GM13977 (cell line): ENCODE results near the gene OGFRL1.

Experiments
- DNase-seq: peaks from one replicate; pipeline ENCODE4 v3.0.0; 2012; ENCODE audit warnings: low spot score
- CTCF ChIP-seq: IDR thresholded peaks from 2 replicates; pipeline ENCODE4 v1.5.1; 2012; ENCODE audit warnings: mild to moderate bottlenecking, control low read depth; ENCODE audit not compliant: insufficient read depth; ENCODE audit errors: extremely low read depth, missing control alignments
- in situ Hi-C: fragments of 300-500 bp; cut with MboI; formaldehyde crosslinking; loops from one replicate; pipeline ENCODE4 v1.12.0; 2022; ENCODE audit warnings: low sequenced_read_pairs, low pct_unique_long_range_greater_than_20kb, mixed read lengths, inconsistent platforms; ENCODE audit not compliant: unreplicated experiment

Gene OGFRL1

GRCh38 chr6:71250099-71250602 lies 38.5 kb upstream of the OGFRL1 start:
- no peak for TF ChIP-seq CTCF
- DNase-seq, result no peak
- in situ Hi-C loops, result no loop called here

- in situ Hi-C loops, result no loop called here
- DNase-seq, result no peak
- no peak for TF ChIP-seq CTCF
Observed at GRCh38 chr6:71252410-71252809, 36.2 kb upstream of the OGFRL1 start.

GRCh38 chr6:71252960-71253359 lies 35.7 kb upstream of the OGFRL1 start:
- no peak for TF ChIP-seq CTCF
- in situ Hi-C loops, result no loop called here
- DNase-seq, result no peak

- TF ChIP-seq CTCF, result no peak
- DNase-seq, result no peak
- in situ Hi-C loops, result no loop called here
Observed at GRCh38 chr6:71254323-71254722, 34.3 kb upstream of the OGFRL1 start.

GRCh38 chr6:71258078-71258866 lies 30.3 kb upstream of the OGFRL1 start:
- in situ Hi-C loops, result no loop called here
- DNase-seq, result no peak
- no peak for TF ChIP-seq CTCF

GRCh38 chr6:71259888-71260604 lies 28.6 kb upstream of the OGFRL1 start:
- no peak for TF ChIP-seq CTCF
- no peak for DNase-seq
- in situ Hi-C loops, result no loop called here
